T47D (cell line): ENCODE results near the gene SLC6A12.

Experiments
- DNase-seq, 2 experiments: peaks; one replicate each; pipeline versions ENCODE4 v3.0.0 to v3.0.0-alpha.2; 2011 to 2012; ENCODE audit warnings: low read depth in 1 of 2, low spot score in 1 of 2
- JUND ChIP-seq: IDR thresholded peaks from 2 replicates; pipeline ENCODE4 v1.6.1; 2012; ENCODE audit warnings: low read depth
- in situ Hi-C: cut with HindIII; loops from 2 replicates; pipeline ENCODE4 v1.10.0; 2016; ENCODE audit warnings: low sequenced_read_pairs, low pct_unique_long_range_greater_than_20kb

The SLC6A12 gene

GRCh38 chr12:186006-186625, 27.8 kb downstream of the SLC6A12 start:
- no peak for DNase-seq
- no peak for TF ChIP-seq JUND
- in situ Hi-C loops, result no loop called here

- in situ Hi-C loops, result no loop called here
- peak in 1 of 2 experiments; percentile 36 for DNase-seq
- TF ChIP-seq JUND, result no peak
Measured at GRCh38 chr12:185576-185955, 28.4 kb downstream of the SLC6A12 start.

GRCh38 chr12:184811-185575, 29.0 kb downstream of the SLC6A12 start:
- no peak for TF ChIP-seq JUND
- in situ Hi-C loops, result no loop called here
- DNase-seq, result peak in 1 of 2 experiments; percentile 65

GRCh38 chr12:182381-182892, 31.5 kb downstream of the SLC6A12 start:
- DNase-seq, result no peak
- in situ Hi-C loops, result no loop called here
- TF ChIP-seq JUND, result no peak

GRCh38 chr12:181921-182320, 32.0 kb downstream of the SLC6A12 start:
- no peak for TF ChIP-seq JUND
- in situ Hi-C loops, result no loop called here
- no peak for DNase-seq

- in situ Hi-C loops, result no loop called here
- DNase-seq, result no peak
- no peak for TF ChIP-seq JUND
Measured at GRCh38 chr12:180445-180844, 33.5 kb downstream of the SLC6A12 start.

- in situ Hi-C loops, result no loop called here
- TF ChIP-seq JUND, result no peak
- no peak for DNase-seq
Measured at GRCh38 chr12:179885-180284, 34.1 kb downstream of the SLC6A12 start.

- DNase-seq, result peak in 1 of 2 experiments; percentile 32
- no peak for TF ChIP-seq JUND
- in situ Hi-C loops, result no loop called here
Measured at GRCh38 chr12:179131-179884, 34.6 kb downstream of the SLC6A12 start.

- DNase-seq, result no peak
- no peak for TF ChIP-seq JUND
- in situ Hi-C loops, result no loop called here
Measured at GRCh38 chr12:178829-179109, 35.2 kb downstream of the SLC6A12 start.

GRCh38 chr12:177980-178828, 35.8 kb downstream of the SLC6A12 start:
- DNase-seq, result peak in 1 of 2 experiments; percentile 33
- TF ChIP-seq JUND, result no peak
- in situ Hi-C loops, result no loop called here

GRCh38 chr12:177336-177979, 36.5 kb downstream of the SLC6A12 start:
- no peak for DNase-seq

More at GRCh38 chr12:177336-177979, 36.5 kb downstream of the SLC6A12 start:
- in situ Hi-C loops, result no loop called here
- no peak for TF ChIP-seq JUND
